Prostate gland (tissue), 2 donors: ENCODE measurements around the gene PON3. TPM values are rescaled to one million over a fixed set of nuclear protein-coding genes. Genes with fewer than 3 reads are reported as not detected.
A peak's percentile ranks its signal among the peaks of the same experiment; 100 is the strongest.

Source experiments
- DNase-seq: peaks from one replicate; pipeline ENCODE4 v3.0.0-alpha.2; 2019; ENCODE audit warnings: low spot score
- H3K27ac ChIP-seq, 2 donors: fragments of 200-600 bp; sonication (generic); 2 replicates each; pipeline ENCODE4 v1.5.1; 2017 to 2019
- H3K27me3 ChIP-seq: fragments of 200-600 bp; sonication (generic); replicated peaks from 2 replicates; pipeline ENCODE4 v1.5.1; 2019; ENCODE audit not compliant: insufficient read depth
- H3K36me3 ChIP-seq, 2 donors: fragments of 200-600 bp; sonication (generic); 1 replicate in 1 of 2; 2 replicates in 1 of 2; pipeline versions ENCODE4 v1.5.1 to v1.8.1; 2017 to 2019
- H3K4me1 ChIP-seq: fragments of 200-600 bp; sonication (generic); replicated peaks from 2 replicates; pipeline ENCODE4 v1.5.1; 2019
- H3K4me3 ChIP-seq, 2 donors: fragments of 200-600 bp; sonication (generic); 2 replicates each; pipeline ENCODE4 v1.5.1; 2017 to 2019
- H3K9me3 ChIP-seq: fragments of 200-600 bp; sonication (generic); 2 replicates; pipeline ENCODE4 v1.5.1; 2017
- CTCF ChIP-seq, 4 experiments: fragments of 200-600 bp in 2 of 4; fragments of 450-650 bp in 2 of 4; sonication (generic) in 2 of 4; IDR thresholded peaks; 1 replicate in 3 of 4; 2 replicates in 1 of 4; pipeline ENCODE4 v1.5.1; 2016 to 2019; ENCODE audit warnings: antibody characterized with exemption in 4 of 4, mild to moderate bottlenecking in 2 of 4, moderate library complexity in 2 of 4
- POLR2A ChIP-seq: fragments of 450-650 bp; IDR thresholded peaks from one replicate; pipeline ENCODE4 v1.6.1; 2016; ENCODE audit warnings: antibody characterized with exemption, mild to moderate bottlenecking
- POLR2AphosphoS5 ChIP-seq: sonication (generic); formaldehyde crosslinking; IDR thresholded peaks from one replicate; pipeline ENCODE4 v1.6.1; 2017; ENCODE audit warnings: antibody characterized with exemption
- WGBS: methylation state at CpG from one replicate; pipeline ENCODE4 v1.1.5; 2018; 5-methylcytosine and 5-hydroxymethylcytosine counted together
- intact Hi-C: fragments of 100-400 bp; cut with DNase I; formaldehyde crosslinking; loops from one replicate; pipeline ENCODE4 v1.14.2; 2022
- total RNA-seq, 2 donors: library from RNA; depleted of rRNA; stranded (reverse); fragments of >200 nt; gene quantifications; one replicate each; pipeline ENCODE4 v1.1.0, GENCODE V29; 2016

The PON3 gene
- total RNA-seq, 2 donors from 2014 or later: 1.9 to 9.5 TPM

GRCh38 chr7:95405208-95405607, 9.0 kb upstream of the PON3 start:
- no peaks in the 10 kb centered on the region for H3K9me3 ChIP-seq
- no peak for DNase-seq
- H3K4me1 ChIP-seq: no peaks in the 10 kb centered on the region
- intact Hi-C loops: no loop called here
- H3K27ac ChIP-seq: no peak overlapping the region
- 86% methylated on average over 3 of the region's 3 CpGs for WGBS
- no peak for TF ChIP-seq CTCF (IDR thresholded peaks at IDR 0.05)
- TF ChIP-seq POLR2AphosphoS5: no peak
- no peak for TF ChIP-seq POLR2A
- H3K27me3 ChIP-seq: no peaks in the 10 kb centered on the region
- H3K36me3 ChIP-seq: no peaks in the 10 kb centered on the region
- no peak overlapping the region for H3K4me3 ChIP-seq

GRCh38 chr7:95404316-95404865, 8.2 kb upstream of the PON3 start:
- H3K27me3 ChIP-seq: no peaks in the 10 kb centered on the region
- TF ChIP-seq CTCF (IDR thresholded peaks at IDR 0.05): no peak
- no peak for TF ChIP-seq POLR2AphosphoS5
- no peak for TF ChIP-seq POLR2A
- no peak for DNase-seq
- intact Hi-C loops: no loop called here
- H3K36me3 ChIP-seq: no peaks in the 10 kb centered on the region
- H3K9me3 ChIP-seq: no peaks in the 10 kb centered on the region
- no peak overlapping the region for H3K27ac ChIP-seq
- H3K4me1 ChIP-seq: no peaks in the 10 kb centered on the region
- H3K4me3 ChIP-seq: no peak overlapping the region
- 47% methylated on average over 4 of the region's 4 CpGs for WGBS

GRCh38 chr7:95398155-95398940, 2.2 kb upstream of the PON3 start:
- Histone ChIP-seq H3K27ac (no peak overlapping the region), H3K4me3 (no peak overlapping the region), H3K36me3 (no peaks in the 10 kb centered on the region), H3K9me3 (no peaks in the 10 kb centered on the region), H3K4me1 (no peaks in the 10 kb centered on the region), H3K27me3 (no peaks in the 10 kb centered on the region)
- 85% methylated on average over 4 of the region's 4 CpGs for WGBS
- no peak for TF ChIP-seq POLR2AphosphoS5
- no peak for TF ChIP-seq CTCF (IDR thresholded peaks at IDR 0.05)
- TF ChIP-seq POLR2A: no peak
- DNase-seq: no peak
- intact Hi-C loops: no loop called here

DNA sequence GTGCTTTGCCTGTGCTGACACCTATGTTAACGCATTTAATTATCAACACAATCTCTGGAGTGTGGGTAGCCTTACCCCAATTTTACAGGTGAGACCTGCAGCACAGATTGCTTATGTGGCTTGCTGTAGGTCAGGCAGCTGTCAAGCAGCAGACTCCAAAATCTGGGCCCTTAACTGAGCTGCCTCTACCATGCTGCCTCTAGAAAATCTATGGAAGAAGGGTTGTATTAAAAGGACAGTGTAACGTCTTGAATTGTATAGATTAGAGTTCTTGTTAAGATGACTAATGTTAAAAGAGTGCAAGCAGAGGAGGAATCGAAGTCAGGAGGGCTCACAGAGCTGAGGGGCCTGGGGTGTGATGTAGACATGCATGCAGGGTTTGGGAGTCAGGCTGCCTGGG, 1.2 kb upstream of the PON3 start:
- intact Hi-C loops: no loop called here
- 83% methylated on average over 3 of the region's 3 CpGs for WGBS
- H3K4me3 ChIP-seq: no peak overlapping the region
- no peaks in the 10 kb centered on the region for H3K36me3 ChIP-seq
- TF ChIP-seq POLR2A: no peak
- no peak for TF ChIP-seq CTCF (IDR thresholded peaks at IDR 0.05)
- TF ChIP-seq POLR2AphosphoS5: no peak
- no peak overlapping the region for H3K27ac ChIP-seq
- H3K4me1 ChIP-seq: no peaks in the 10 kb centered on the region
- H3K9me3 ChIP-seq: no peaks in the 10 kb centered on the region
- H3K27me3 ChIP-seq: no peaks in the 10 kb centered on the region
- no peak for DNase-seq

GRCh38 chr7:95395755-95396135, 430 bp downstream of the PON3 start:
- Histone ChIP-seq H3K27me3 (no peaks in the 10 kb centered on the region), H3K4me1 (no peaks in the 10 kb centered on the region), H3K4me3 (peak overlapping the region in 1 of 2 donors; percentile 33), H3K36me3 (no peaks in the 10 kb centered on the region), H3K27ac (no peak overlapping the region), H3K9me3 (no peaks in the 10 kb centered on the region)
- TF ChIP-seq CTCF (IDR thresholded peaks at IDR 0.05) (no peak), POLR2AphosphoS5 (no peak), POLR2A (no peak)
- intact Hi-C loops: no loop called here
- DNase-seq: no peak
- 79% methylated on average over 11 of the region's 11 CpGs for WGBS
